HG03521 (cell line): ENCODE data around the gene INSL3.
"Not testable (repeated sequence)": the region's sequence is repeated elsewhere in the genome, so short reads cannot be mapped to it uniquely, and the experiment has no call there.

Source experiments
- ATAC-seq: cut with Tn5 transposase; IDR thresholded peaks from one replicate; pipeline ENCODE4 v1.9.1; 2021; ENCODE audit warnings: mild to moderate bottlenecking, moderate library complexity; ENCODE audit not compliant: unreplicated experiment

INSL3 gene

GRCh38 chr19:17790059-17790780, 31.1 kb downstream of the INSL3 start:
- ATAC-seq = no peak

GRCh38 chr19:17788632-17789031, 32.7 kb downstream of the INSL3 start:
- no peak for ATAC-seq

- no peak for ATAC-seq
Measured at GRCh38 chr19:17787274-17787913, 33.9 kb downstream of the INSL3 start.

GRCh38 chr19:17784201-17785008, 36.9 kb downstream of the INSL3 start:
- ATAC-seq = no peak

- ATAC-seq = not testable (repeated sequence)
Measured at GRCh38 chr19:17783721-17784120, 37.6 kb downstream of the INSL3 start.

- no peak for ATAC-seq
Measured at GRCh38 chr19:17780781-17781180, 40.5 kb downstream of the INSL3 start.

DNA sequence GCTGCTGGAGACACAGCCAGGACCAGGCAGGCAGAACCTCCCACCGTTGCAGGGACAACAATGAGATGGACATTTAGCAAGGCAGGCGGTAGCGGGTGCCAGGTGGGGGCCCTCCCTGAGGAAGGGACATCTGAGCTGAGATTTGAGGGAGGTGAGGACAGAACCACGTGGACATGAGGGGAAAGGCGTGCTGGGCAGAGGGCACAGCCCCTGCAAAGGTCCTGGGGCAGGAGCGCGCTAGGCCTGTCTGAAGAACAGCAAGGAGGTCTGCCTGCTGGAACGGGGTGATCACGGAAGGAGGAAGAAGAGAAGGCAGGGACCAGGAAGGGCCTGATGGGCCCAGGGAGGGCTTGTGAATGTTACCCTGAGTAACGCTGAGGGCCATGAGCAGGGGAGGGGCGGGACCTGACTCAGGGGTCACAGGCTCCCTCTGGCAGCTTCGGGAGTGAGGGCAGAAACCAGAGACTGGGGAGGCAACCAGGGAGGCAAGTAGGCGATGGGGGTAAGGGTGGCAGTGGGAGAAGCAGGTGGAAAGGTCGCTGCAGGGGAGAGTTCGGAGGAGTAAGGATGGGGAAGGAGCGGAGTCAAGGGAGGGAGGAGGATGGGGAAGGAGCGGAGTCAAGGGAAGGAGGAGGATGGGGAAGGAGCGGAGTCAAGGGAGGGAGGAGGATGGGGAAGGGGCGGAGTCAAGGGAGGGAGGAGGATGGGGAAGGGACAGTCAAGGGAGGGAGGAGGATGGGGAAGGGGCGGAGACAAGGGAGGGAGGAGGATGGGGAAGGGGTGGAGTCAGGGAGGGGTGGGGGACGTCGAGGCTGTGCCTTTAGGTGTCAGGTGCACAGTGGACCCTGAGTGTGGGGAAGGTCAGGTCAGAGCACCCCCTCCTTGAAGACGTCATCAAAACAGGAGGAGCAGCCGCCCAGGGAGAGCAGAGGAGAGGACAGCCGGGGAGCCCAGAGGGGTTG, 42.1 kb downstream of the INSL3 start:
- no peak for ATAC-seq

GRCh38 chr19:17778251-17778967, 42.9 kb downstream of the INSL3 start:
- ATAC-seq = no peak

- not testable (repeated sequence) for ATAC-seq
Measured at GRCh38 chr19:17777840-17778239, 43.5 kb downstream of the INSL3 start.

- ATAC-seq = peak; percentile 59
Measured at GRCh38 chr19:17775991-17776803, 45.1 kb downstream of the INSL3 start.

- ATAC-seq = no peak
Measured at GRCh38 chr19:17775245-17775927, 45.9 kb downstream of the INSL3 start.

GRCh38 chr19:17772172-17772571, 49.1 kb downstream of the INSL3 start:
- no peak for ATAC-seq

DNA sequence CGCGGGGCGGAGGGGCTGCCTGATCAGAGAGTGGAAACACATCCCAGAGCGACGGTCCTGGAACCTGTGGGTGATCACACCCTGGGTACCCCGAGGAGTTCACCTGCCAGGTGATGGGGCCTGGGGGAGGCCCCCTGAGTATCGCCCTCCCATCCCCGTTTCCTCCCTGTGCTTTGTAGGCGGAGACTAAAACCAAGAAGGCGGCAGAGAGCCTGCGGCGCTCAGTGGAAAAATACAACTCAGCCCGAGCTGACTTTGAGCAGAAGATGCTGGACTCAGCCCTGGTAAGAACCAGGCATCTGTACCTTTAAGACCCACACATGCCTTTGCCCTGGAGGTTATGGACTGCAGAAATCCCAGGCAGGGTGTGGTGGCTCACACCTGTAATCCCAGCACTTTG, 50.7 kb downstream of the INSL3 start:
- ATAC-seq = no peak

DNA sequence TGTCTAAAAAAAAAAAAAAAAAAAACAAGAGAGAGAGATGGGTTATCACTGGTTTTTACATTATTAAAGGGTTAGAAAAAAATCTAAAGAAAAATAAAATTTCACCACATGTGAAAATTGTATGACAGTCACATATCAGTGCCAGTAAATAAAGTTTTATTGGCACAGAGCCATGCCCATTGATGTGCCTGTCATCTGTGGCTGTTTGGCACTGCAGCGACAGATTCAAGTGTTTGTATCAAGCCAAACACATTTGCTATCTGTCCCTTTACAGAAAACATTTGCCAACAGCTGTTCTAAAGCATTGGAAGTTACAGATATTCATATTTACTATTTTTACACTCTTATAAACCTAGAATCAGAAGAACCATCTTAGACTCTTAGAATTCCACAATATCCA, 53.8 kb downstream of the INSL3 start:
- no peak for ATAC-seq

- no peak for ATAC-seq
Measured at GRCh38 chr19:17766543-17767131, 54.7 kb downstream of the INSL3 start.
